OCI-LY1 (cell line): ENCODE measurements around the gene PCSK2.
A peak's percentile ranks its signal among the peaks of the same experiment; 100 is the strongest.

ENCODE experiments used
- H2AFZ ChIP-seq: fragments of 200-600 bp; sonication (generic), shearing (Covaris generic); 2 replicates; pipeline ENCODE4 v1.6.0; 2014; ENCODE audit warnings: antibody characterized with exemption, mild to moderate bottlenecking, low read length
- H3F3A ChIP-seq: fragments of 200-600 bp; sonication (generic), shearing (Covaris generic); 2 replicates; pipeline ENCODE4 v1.6.0; 2014; ENCODE audit warnings: mild to moderate bottlenecking, antibody characterized with exemption, low read length, moderate library complexity; ENCODE audit not compliant: insufficient read depth
- H3K27ac ChIP-seq: fragments of 200-600 bp; sonication (generic); 2 replicates; pipeline ENCODE4 v1.5.1; 2014; ENCODE audit warnings: low read length, mixed run types, mild to moderate bottlenecking, low read depth; ENCODE audit not compliant: poor library complexity, severe bottlenecking
- H3K27me3 ChIP-seq: fragments of 200-600 bp; sonication (generic); 2 replicates; pipeline ENCODE4 v1.6.0; 2014; ENCODE audit warnings: antibody characterized with exemption, mild to moderate bottlenecking, low read length, moderate library complexity; ENCODE audit not compliant: insufficient read depth
- H3K36me3 ChIP-seq: fragments of 200-600 bp; sonication (generic); 2 replicates; pipeline ENCODE4 v1.6.1; 2014; ENCODE audit warnings: mild to moderate bottlenecking, antibody characterized with exemption, low read length, moderate library complexity, mixed read lengths; ENCODE audit not compliant: insufficient read depth
- H3K4me1 ChIP-seq: fragments of 200-600 bp; sonication (generic); 2 replicates; pipeline ENCODE4 v1.5.1; 2014; ENCODE audit warnings: mild to moderate bottlenecking, low read length, moderate library complexity; ENCODE audit not compliant: insufficient read depth, severe bottlenecking
- H3K4me2 ChIP-seq: fragments of 200-600 bp; sonication (generic), shearing (Covaris generic); 2 replicates; pipeline ENCODE4 v1.6.1; 2014; ENCODE audit warnings: low read length
- H3K4me3 ChIP-seq: fragments of 200-600 bp; sonication (generic); 2 replicates; pipeline ENCODE4 v1.5.1; 2014; ENCODE audit warnings: low read length, low read depth, mild to moderate bottlenecking, mixed read lengths; ENCODE audit not compliant: poor library complexity, severe bottlenecking
- H3K79me2 ChIP-seq: fragments of 200-600 bp; shearing (Covaris generic); 2 replicates; pipeline ENCODE4 v1.6.1; 2016; ENCODE audit warnings: mixed run types, low read length, mixed read lengths; ENCODE audit not compliant: insufficient read depth
- H3K9ac ChIP-seq: fragments of 200-600 bp; sonication (generic), shearing (Covaris generic); 2 replicates; pipeline ENCODE4 v1.6.1; 2014; ENCODE audit warnings: mild to moderate bottlenecking, low read length, mixed read lengths
- H3K9me2 ChIP-seq: fragments of 200-600 bp; sonication (generic), shearing (Covaris generic); 2 replicates; pipeline ENCODE4 v1.6.1; 2014; ENCODE audit warnings: low read depth, mild to moderate bottlenecking, low read length, mixed read lengths
- H3K9me3 ChIP-seq: fragments of 200-600 bp; shearing (Covaris generic); 2 replicates; pipeline ENCODE4 v1.6.1; 2014; ENCODE audit warnings: low read length, mixed read lengths
- H4K20me1 ChIP-seq: fragments of 200-600 bp; sonication (generic), shearing (Covaris generic); 2 replicates; pipeline ENCODE4 v1.6.0; 2016; ENCODE audit warnings: mild to moderate bottlenecking, low read length; ENCODE audit not compliant: insufficient read depth
- CTCF ChIP-seq: fragments of 200-600 bp; sonication (generic), shearing (Covaris generic); IDR thresholded peaks from 2 replicates; pipeline ENCODE4 v1.5.1; 2017; ENCODE audit warnings: mild to moderate bottlenecking, antibody characterized with exemption, low read length, moderate library complexity, mixed read lengths
- EZH2 ChIP-seq: fragments of 200-600 bp; sonication (generic), shearing (Covaris generic); IDR thresholded peaks from 2 replicates; pipeline ENCODE4 v1.8.0; 2017; ENCODE audit warnings: borderline replicate concordance, mixed run types, mild to moderate bottlenecking, antibody characterized with exemption, low read length, moderate library complexity, mixed read lengths

PCSK2 gene

GRCh38 chr20:17530153-17530552 lies 303.3 kb downstream of the PCSK2 start:
- Histone ChIP-seq H3K79me2 (no peaks in the 10 kb centered on the region), H3K27ac (no peak overlapping the region), H3K4me1 (peaks cover 19% of the 10 kb centered on the region), H4K20me1 (no peaks in the 10 kb centered on the region), H3K4me3 (no peak overlapping the region), H3K9me2 (no peaks in the 10 kb centered on the region), H3K36me3 (no peaks in the 10 kb centered on the region), H3F3A (no peaks in the 10 kb centered on the region), H3K9me3 (no peaks in the 10 kb centered on the region), H2AFZ (no peak overlapping the region), H3K4me2 (peak overlapping the region; percentile 64; the same call in 1 of the 2 replicates), H3K9ac (no peak overlapping the region), H3K27me3 (peaks cover 9% of the 10 kb centered on the region)
- TF ChIP-seq CTCF = no peak
- no peak for TF ChIP-seq EZH2

GRCh38 chr20:17530716-17531664 lies 304.1 kb downstream of the PCSK2 start, which contains the start of gene BFSP1:
TSS of gene BFSP1 (minus strand) at chr20:17531379. CDS start at chr20:17531329, 50 bp downstream.
- Histone ChIP-seq H3K9ac (peak within 1 kb of the TSS; percentile 19; the same call in 1 of the 2 replicates), H3F3A (no peaks in the 10 kb centered on the region), H3K27me3 (peaks cover 6% of the 10 kb centered on the region; the same call in 1 of the 2 replicates), H3K27ac (no peak within 1 kb of the TSS), H3K4me1 (peaks cover 19% of the 10 kb centered on the region), H3K9me3 (no peaks in the 10 kb centered on the region), H3K36me3 (no peaks in the 10 kb centered on the region), H2AFZ (no peak within 1 kb of the TSS), H3K4me3 (peak within 1 kb of the TSS; percentile 52), H3K9me2 (no peaks in the 10 kb centered on the region), H3K79me2 (no peaks in the 10 kb centered on the region), H3K4me2 (peak within 1 kb of the TSS; percentile 64), H4K20me1 (no peaks in the 10 kb centered on the region)
- TF ChIP-seq CTCF (no peak), EZH2 (no peak)

GRCh38 chr20:17531665-17532025 lies 304.8 kb downstream of the PCSK2 start:
- Histone ChIP-seq H3K27ac (no peak overlapping the region), H4K20me1 (no peaks in the 10 kb centered on the region), H3F3A (no peaks in the 10 kb centered on the region), H2AFZ (no peak overlapping the region), H3K4me2 (peak overlapping the region; percentile 64), H3K9me2 (no peaks in the 10 kb centered on the region), H3K27me3 (peaks cover 6% of the 10 kb centered on the region; the same call in 1 of the 2 replicates), H3K9me3 (no peaks in the 10 kb centered on the region), H3K36me3 (no peaks in the 10 kb centered on the region), H3K79me2 (no peaks in the 10 kb centered on the region), H3K4me3 (peak overlapping the region; percentile 52), H3K9ac (peak overlapping the region; percentile 19; the same call in 1 of the 2 replicates), H3K4me1 (peaks cover 19% of the 10 kb centered on the region)
- TF ChIP-seq CTCF = no peak
- no peak for TF ChIP-seq EZH2
